Gastrocnemius medialis (tissue), 4 donors: ENCODE data around the gene MAP3K20.

Experiments used
- CTCF ChIP-seq, 5 experiments: fragments of 450-650 bp in 3 of 5; fragments of 200-600 bp in 2 of 5; sonication (generic) in 2 of 5; IDR thresholded peaks in 4 of 5; conservative IDR thresholded peaks in 1 of 5; 1 replicate in 4 of 5; 2 replicates in 1 of 5; pipeline ENCODE4 v1.5.1; 2016 to 2019; ENCODE audit warnings: antibody characterized with exemption in 5 of 5, mild to moderate bottlenecking in 3 of 5, moderate library complexity in 3 of 5
- POLR2A ChIP-seq, 2 donors: fragments of 450-650 bp; IDR thresholded peaks; one replicate each; pipeline ENCODE4 v1.6.1; 2017; ENCODE audit warnings: antibody characterized with exemption in 2 of 2, mild to moderate bottlenecking in 2 of 2, moderate library complexity in 2 of 2

GRCh38 chr2:173157676-173158293 is 82.1 kb downstream of the MAP3K20 start:
- no peak for TF ChIP-seq CTCF (IDR thresholded peaks at IDR 0.05 in 4 of 5, conservative IDR thresholded peaks at IDR 0.05 in 1 of 5)
- TF ChIP-seq POLR2A (IDR thresholded peaks at IDR 0.05): no peak
